HEK293 (cell line): ENCODE measurements around the gene MAP1LC3A.
A peak's percentile ranks its signal among the peaks of the same experiment; 100 is the strongest.

Experiments
- IKZF3 ChIP-seq: fragments of 450-650 bp; IDR thresholded peaks from 2 replicates; pipeline ENCODE4 v1.5.0; 2018; ENCODE audit warnings: missing biosample characterization, mild to moderate bottlenecking, missing genetic modification characterization, moderate library complexity
- MYNN ChIP-seq: fragments of 450-650 bp; formaldehyde crosslinking; IDR thresholded peaks from 2 replicates; pipeline ENCODE4 v1.5.1; 2016; ENCODE audit warnings: missing biosample characterization, missing genetic modification characterization, borderline replicate concordance
- PRDM1 ChIP-seq: fragments of 450-650 bp; formaldehyde crosslinking; IDR thresholded peaks from 2 replicates; pipeline ENCODE4; 2016; ENCODE audit warnings: missing biosample characterization, missing genetic modification characterization
- SCRT2 ChIP-seq: fragments of 450-650 bp; formaldehyde crosslinking; IDR thresholded peaks from 2 replicates; pipeline ENCODE4 v1.5.1; 2016; ENCODE audit warnings: missing biosample characterization, missing genetic modification characterization
- TCF7L2 ChIP-seq: IDR thresholded peaks from 2 replicates; pipeline ENCODE4 v1.6.1; 2011; ENCODE audit warnings: low read depth, mild to moderate bottlenecking, inconsistent platforms, low read length, moderate library complexity, borderline replicate concordance
- ZFP3 ChIP-seq: fragments of 450-650 bp; formaldehyde crosslinking; IDR thresholded peaks from 2 replicates; pipeline ENCODE4 v1.5.1; 2016; ENCODE audit warnings: low read depth, missing biosample characterization, missing genetic modification characterization
- ZNF121 ChIP-seq: fragments of 450-650 bp; formaldehyde crosslinking; IDR thresholded peaks from 2 replicates; pipeline ENCODE4 v1.5.1; 2016; ENCODE audit warnings: missing biosample characterization, missing genetic modification characterization
- ZNF138 ChIP-seq: fragments of 450-650 bp; formaldehyde crosslinking; IDR thresholded peaks from 2 replicates; pipeline ENCODE4 v1.5.1; 2016; ENCODE audit warnings: missing biosample characterization, missing genetic modification characterization, borderline replicate concordance
- ZNF140 ChIP-seq: fragments of 450-650 bp; formaldehyde crosslinking; IDR thresholded peaks from 2 replicates; pipeline ENCODE4 v1.5.1; 2016; ENCODE audit warnings: missing biosample characterization, missing genetic modification characterization
- ZNF155 ChIP-seq: fragments of 450-650 bp; formaldehyde crosslinking; IDR thresholded peaks from 2 replicates; pipeline ENCODE4 v1.5.1; 2016; ENCODE audit warnings: missing biosample characterization, missing genetic modification characterization
- ZNF175 ChIP-seq: fragments of 450-650 bp; formaldehyde crosslinking; IDR thresholded peaks from 2 replicates; pipeline ENCODE4 v1.5.1; 2016; ENCODE audit warnings: missing biosample characterization, missing genetic modification characterization
- ZNF214 ChIP-seq: fragments of 450-650 bp; formaldehyde crosslinking; IDR thresholded peaks from 2 replicates; pipeline ENCODE4 v1.5.1; 2017; ENCODE audit warnings: missing biosample characterization, mild to moderate bottlenecking, missing genetic modification characterization, borderline replicate concordance
- ZNF23 ChIP-seq: fragments of 450-650 bp; formaldehyde crosslinking; IDR thresholded peaks from 2 replicates; pipeline ENCODE4 v1.5.1; 2016; ENCODE audit warnings: missing biosample characterization, missing genetic modification characterization, borderline replicate concordance
- ZNF292 ChIP-seq: fragments of 450-650 bp; formaldehyde crosslinking; IDR thresholded peaks from 2 replicates; pipeline ENCODE4 v1.5.1; 2016; ENCODE audit warnings: low read depth, missing biosample characterization, missing genetic modification characterization, borderline replicate concordance
- ZNF341 ChIP-seq: fragments of 450-650 bp; formaldehyde crosslinking; IDR thresholded peaks from 2 replicates; pipeline ENCODE4; 2016; ENCODE audit warnings: low read depth, missing biosample characterization, missing genetic modification characterization
- ZNF354C ChIP-seq: fragments of 450-650 bp; formaldehyde crosslinking; IDR thresholded peaks from 2 replicates; pipeline ENCODE4 v1.5.1; 2016; ENCODE audit warnings: missing biosample characterization, missing genetic modification characterization, low read depth, borderline replicate concordance
- ZNF391 ChIP-seq: fragments of 450-650 bp; formaldehyde crosslinking; IDR thresholded peaks from 2 replicates; pipeline ENCODE4 v1.5.1; 2016; ENCODE audit warnings: low read depth, missing biosample characterization, missing genetic modification characterization, borderline replicate concordance
- ZNF423 ChIP-seq: fragments of 450-650 bp; formaldehyde crosslinking; IDR thresholded peaks from 2 replicates; pipeline ENCODE4 v1.5.1; 2016; ENCODE audit warnings: missing biosample characterization, missing genetic modification characterization
- ZNF514 ChIP-seq: fragments of 450-650 bp; formaldehyde crosslinking; IDR thresholded peaks from 2 replicates; pipeline ENCODE4 v1.5.1; 2016; ENCODE audit warnings: missing biosample characterization, missing genetic modification characterization
- ZNF548 ChIP-seq: fragments of 450-650 bp; formaldehyde crosslinking; IDR thresholded peaks from 2 replicates; pipeline ENCODE4 v1.5.1; 2016; ENCODE audit warnings: missing biosample characterization, missing genetic modification characterization
- ZNF549 ChIP-seq: fragments of 450-650 bp; IDR thresholded peaks from 2 replicates; pipeline ENCODE4 v1.5.1; 2018; ENCODE audit warnings: missing biosample characterization, missing genetic modification characterization, mild to moderate bottlenecking, inconsistent platforms, moderate library complexity
- ZNF585B ChIP-seq: fragments of 450-650 bp; formaldehyde crosslinking; IDR thresholded peaks from 2 replicates; pipeline ENCODE4 v1.5.1; 2016; ENCODE audit warnings: missing biosample characterization, missing genetic modification characterization
- ZNF701 ChIP-seq: fragments of 450-650 bp; formaldehyde crosslinking; IDR thresholded peaks from 2 replicates; pipeline ENCODE4 v1.5.1; 2016; ENCODE audit warnings: missing biosample characterization, missing genetic modification characterization
- ZNF792 ChIP-seq: fragments of 450-650 bp; formaldehyde crosslinking; IDR thresholded peaks from 2 replicates; pipeline ENCODE4 v1.5.1; 2016; ENCODE audit warnings: missing biosample characterization, missing genetic modification characterization
- TF ChIP-seq, protein P1 (sequence below): fragments of 450-650 bp; formaldehyde crosslinking; IDR thresholded peaks from 2 replicates; pipeline ENCODE4 v1.5.1; 2016; ENCODE audit warnings: missing biosample characterization, missing genetic modification characterization, borderline replicate concordance
- TF ChIP-seq, protein P2 (sequence below): fragments of 450-650 bp; formaldehyde crosslinking; IDR thresholded peaks from 2 replicates; pipeline ENCODE4 v1.5.1; 2016; ENCODE audit warnings: missing biosample characterization, missing genetic modification characterization
- TF ChIP-seq, protein P3 (sequence below): fragments of 450-650 bp; formaldehyde crosslinking; IDR thresholded peaks from 2 replicates; pipeline ENCODE4 v1.5.1; 2017; ENCODE audit warnings: missing biosample characterization, missing genetic modification characterization
- TF ChIP-seq, protein P4 (sequence below): fragments of 450-650 bp; formaldehyde crosslinking; IDR thresholded peaks from 2 replicates; pipeline ENCODE4 v1.5.1; 2017; ENCODE audit warnings: missing biosample characterization, missing genetic modification characterization
- TF ChIP-seq, protein P5 (sequence below): fragments of 450-650 bp; formaldehyde crosslinking; IDR thresholded peaks from 2 replicates; pipeline ENCODE4 v1.5.1; 2017; ENCODE audit warnings: missing biosample characterization, missing genetic modification characterization
- TF ChIP-seq, protein P6 (sequence below): fragments of 450-650 bp; formaldehyde crosslinking; IDR thresholded peaks from 2 replicates; pipeline ENCODE4 v1.5.1; 2017; ENCODE audit warnings: missing biosample characterization, missing genetic modification characterization
- TF ChIP-seq, protein P7 (sequence below): fragments of 450-650 bp; formaldehyde crosslinking; IDR thresholded peaks from 2 replicates; pipeline ENCODE4 v1.5.1; 2016; ENCODE audit warnings: missing biosample characterization, missing genetic modification characterization

The MAP1LC3A gene

DNA sequence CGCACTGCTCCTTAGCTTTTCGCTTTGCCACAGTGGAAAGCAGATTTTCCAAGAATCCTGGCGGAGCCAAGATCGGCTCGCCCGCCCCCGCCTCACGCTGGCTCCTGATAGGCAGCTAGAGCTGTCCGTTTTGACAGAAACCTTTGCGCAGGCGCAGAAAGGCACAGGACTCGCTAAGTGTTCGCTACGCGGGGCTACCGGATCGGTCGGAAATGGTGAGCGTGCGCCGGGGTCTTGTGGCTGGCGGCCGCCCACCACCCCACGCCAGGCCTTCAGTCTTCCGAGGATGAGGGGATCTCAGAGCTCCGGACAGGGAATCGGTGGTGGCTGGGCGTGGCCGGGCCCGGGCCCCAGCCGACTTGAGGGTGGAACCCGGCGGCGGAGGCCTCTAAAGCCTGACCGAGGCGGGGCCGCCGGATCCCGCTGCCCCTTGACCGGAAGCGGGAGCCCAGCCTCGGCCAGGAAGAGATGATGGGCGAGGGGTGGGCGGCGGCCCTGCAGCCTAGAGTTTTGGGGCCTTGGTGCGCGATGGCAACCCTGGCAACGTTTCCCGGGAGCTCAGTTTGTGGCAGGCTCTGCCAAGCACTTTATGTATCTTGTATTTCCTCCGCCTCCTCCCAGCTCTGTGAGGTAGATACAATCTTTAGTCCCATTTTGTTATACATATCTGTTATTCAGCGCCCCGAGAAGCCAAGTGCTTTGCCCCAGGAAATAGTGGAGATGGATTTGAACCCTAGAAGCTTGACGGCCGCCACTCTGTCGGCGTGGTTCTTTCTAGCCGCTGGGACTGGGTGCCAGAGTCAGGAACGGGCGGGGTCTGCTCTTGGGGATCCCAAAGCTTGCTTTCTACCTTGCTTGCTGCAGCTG lies 42.0 kb upstream of the MAP1LC3A start, which contains the start of gene DYNLRB1 (continued):
- no peak for TF ChIP-seq ZNF701 (tag by site-specific recombination)
- no peak for TF ChIP-seq ZNF423 (tag by site-specific recombination)
- TF ChIP-seq ZNF292 = no peak
- TF ChIP-seq ZNF549 (tag by site-specific recombination) = no peak
- no peak for TF ChIP-seq ZNF514 (tag by site-specific recombination)
- peak; percentile 98 for TF ChIP-seq IKZF3 (tag by site-specific recombination)
- TF ChIP-seq, protein P1, sequence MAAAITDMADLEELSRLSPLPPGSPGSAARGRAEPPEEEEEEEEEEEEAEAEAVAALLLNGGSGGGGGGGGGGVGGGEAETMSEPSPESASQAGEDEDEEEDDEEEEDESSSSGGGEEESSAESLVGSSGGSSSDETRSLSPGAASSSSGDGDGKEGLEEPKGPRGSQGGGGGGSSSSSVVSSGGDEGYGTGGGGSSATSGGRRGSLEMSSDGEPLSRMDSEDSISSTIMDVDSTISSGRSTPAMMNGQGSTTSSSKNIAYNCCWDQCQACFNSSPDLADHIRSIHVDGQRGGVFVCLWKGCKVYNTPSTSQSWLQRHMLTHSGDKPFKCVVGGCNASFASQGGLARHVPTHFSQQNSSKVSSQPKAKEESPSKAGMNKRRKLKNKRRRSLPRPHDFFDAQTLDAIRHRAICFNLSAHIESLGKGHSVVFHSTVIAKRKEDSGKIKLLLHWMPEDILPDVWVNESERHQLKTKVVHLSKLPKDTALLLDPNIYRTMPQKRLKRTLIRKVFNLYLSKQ (tag by site-specific recombination) = no peak
- TF ChIP-seq SCRT2 = no peak
- TF ChIP-seq, protein P2, sequence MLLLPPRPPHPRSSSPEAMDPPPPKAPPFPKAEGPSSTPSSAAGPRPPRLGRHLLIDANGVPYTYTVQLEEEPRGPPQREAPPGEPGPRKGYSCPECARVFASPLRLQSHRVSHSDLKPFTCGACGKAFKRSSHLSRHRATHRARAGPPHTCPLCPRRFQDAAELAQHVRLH (tag by site-specific recombination) = no peak
- TF ChIP-seq, protein P3, sequence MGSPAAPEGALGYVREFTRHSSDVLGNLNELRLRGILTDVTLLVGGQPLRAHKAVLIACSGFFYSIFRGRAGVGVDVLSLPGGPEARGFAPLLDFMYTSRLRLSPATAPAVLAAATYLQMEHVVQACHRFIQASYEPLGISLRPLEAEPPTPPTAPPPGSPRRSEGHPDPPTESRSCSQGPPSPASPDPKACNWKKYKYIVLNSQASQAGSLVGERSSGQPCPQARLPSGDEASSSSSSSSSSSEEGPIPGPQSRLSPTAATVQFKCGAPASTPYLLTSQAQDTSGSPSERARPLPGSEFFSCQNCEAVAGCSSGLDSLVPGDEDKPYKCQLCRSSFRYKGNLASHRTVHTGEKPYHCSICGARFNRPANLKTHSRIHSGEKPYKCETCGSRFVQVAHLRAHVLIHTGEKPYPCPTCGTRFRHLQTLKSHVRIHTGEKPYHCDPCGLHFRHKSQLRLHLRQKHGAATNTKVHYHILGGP (tag by site-specific recombination) = no peak
- TF ChIP-seq ZNF175 (tag by site-specific recombination) = no peak
- no peak for TF ChIP-seq ZNF138 (tag by site-specific recombination)
- no peak for TF ChIP-seq ZFP3 (tag by site-specific recombination)
- TF ChIP-seq, protein P4, sequence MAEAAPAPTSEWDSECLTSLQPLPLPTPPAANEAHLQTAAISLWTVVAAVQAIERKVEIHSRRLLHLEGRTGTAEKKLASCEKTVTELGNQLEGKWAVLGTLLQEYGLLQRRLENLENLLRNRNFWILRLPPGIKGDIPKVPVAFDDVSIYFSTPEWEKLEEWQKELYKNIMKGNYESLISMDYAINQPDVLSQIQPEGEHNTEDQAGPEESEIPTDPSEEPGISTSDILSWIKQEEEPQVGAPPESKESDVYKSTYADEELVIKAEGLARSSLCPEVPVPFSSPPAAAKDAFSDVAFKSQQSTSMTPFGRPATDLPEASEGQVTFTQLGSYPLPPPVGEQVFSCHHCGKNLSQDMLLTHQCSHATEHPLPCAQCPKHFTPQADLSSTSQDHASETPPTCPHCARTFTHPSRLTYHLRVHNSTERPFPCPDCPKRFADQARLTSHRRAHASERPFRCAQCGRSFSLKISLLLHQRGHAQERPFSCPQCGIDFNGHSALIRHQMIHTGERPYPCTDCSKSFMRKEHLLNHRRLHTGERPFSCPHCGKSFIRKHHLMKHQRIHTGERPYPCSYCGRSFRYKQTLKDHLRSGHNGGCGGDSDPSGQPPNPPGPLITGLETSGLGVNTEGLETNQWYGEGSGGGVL = no peak
- TF ChIP-seq ZNF585B = no peak
- TF ChIP-seq, protein P5, sequence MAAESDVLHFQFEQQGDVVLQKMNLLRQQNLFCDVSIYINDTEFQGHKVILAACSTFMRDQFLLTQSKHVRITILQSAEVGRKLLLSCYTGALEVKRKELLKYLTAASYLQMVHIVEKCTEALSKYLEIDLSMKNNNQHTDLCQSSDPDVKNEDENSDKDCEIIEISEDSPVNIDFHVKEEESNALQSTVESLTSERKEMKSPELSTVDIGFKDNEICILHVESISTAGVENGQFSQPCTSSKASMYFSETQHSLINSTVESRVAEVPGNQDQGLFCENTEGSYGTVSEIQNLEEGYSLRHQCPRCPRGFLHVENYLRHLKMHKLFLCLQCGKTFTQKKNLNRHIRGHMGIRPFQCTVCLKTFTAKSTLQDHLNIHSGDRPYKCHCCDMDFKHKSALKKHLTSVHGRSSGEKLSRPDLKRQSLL (tag by site-specific recombination) = peak; percentile 25; the same call in 1 of the 2 replicates
- no peak for TF ChIP-seq ZNF214 (tag by site-specific recombination)
- TF ChIP-seq ZNF155 (tag by site-specific recombination) = no peak
- no peak for TF ChIP-seq ZNF354C (tag by site-specific recombination)
- TF ChIP-seq ZNF548 (tag by site-specific recombination) = no peak
- no peak for TF ChIP-seq ZNF391 (tag by site-specific recombination)
- TF ChIP-seq, protein P6, sequence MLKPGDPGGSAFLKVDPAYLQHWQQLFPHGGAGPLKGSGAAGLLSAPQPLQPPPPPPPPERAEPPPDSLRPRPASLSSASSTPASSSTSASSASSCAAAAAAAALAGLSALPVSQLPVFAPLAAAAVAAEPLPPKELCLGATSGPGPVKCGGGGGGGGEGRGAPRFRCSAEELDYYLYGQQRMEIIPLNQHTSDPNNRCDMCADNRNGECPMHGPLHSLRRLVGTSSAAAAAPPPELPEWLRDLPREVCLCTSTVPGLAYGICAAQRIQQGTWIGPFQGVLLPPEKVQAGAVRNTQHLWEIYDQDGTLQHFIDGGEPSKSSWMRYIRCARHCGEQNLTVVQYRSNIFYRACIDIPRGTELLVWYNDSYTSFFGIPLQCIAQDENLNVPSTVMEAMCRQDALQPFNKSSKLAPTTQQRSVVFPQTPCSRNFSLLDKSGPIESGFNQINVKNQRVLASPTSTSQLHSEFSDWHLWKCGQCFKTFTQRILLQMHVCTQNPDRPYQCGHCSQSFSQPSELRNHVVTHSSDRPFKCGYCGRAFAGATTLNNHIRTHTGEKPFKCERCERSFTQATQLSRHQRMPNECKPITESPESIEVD = no peak
- no peak for TF ChIP-seq TCF7L2
- TF ChIP-seq ZNF792 (tag by site-specific recombination) = no peak
- no peak for TF ChIP-seq ZNF140
- TF ChIP-seq ZNF23 = no peak
- TF ChIP-seq ZNF121 (tag by site-specific recombination) = no peak
- TF ChIP-seq ZNF341 = peak; percentile 64
- no peak for TF ChIP-seq MYNN
- TF ChIP-seq PRDM1 (tag by site-specific recombination) = 0 out of 2 replicates have a peak, but pooled peaks have one; percentile 27
- TF ChIP-seq, protein P7, sequence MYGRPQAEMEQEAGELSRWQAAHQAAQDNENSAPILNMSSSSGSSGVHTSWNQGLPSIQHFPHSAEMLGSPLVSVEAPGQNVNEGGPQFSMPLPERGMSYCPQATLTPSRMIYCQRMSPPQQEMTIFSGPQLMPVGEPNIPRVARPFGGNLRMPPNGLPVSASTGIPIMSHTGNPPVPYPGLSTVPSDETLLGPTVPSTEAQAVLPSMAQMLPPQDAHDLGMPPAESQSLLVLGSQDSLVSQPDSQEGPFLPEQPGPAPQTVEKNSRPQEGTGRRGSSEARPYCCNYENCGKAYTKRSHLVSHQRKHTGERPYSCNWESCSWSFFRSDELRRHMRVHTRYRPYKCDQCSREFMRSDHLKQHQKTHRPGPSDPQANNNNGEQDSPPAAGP (tag by site-specific recombination) = 0 out of 2 replicates have a peak, but pooled peaks have one; percentile 12
